Mesodermal cell (in vitro differentiated cells): Measurements from ENCODE around the gene RTN4R.

ENCODE experiments used
- H3K27ac ChIP-seq: 2 replicates; pipeline ENCODE4 v1.7.0; 2013; ENCODE audit warnings: mild to moderate bottlenecking, low read depth, low read length, moderate library complexity; ENCODE audit not compliant: severe bottlenecking
- H3K36me3 ChIP-seq: 2 replicates; pipeline ENCODE4 v1.7.1; 2013; ENCODE audit warnings: mild to moderate bottlenecking, low read length, moderate library complexity; ENCODE audit not compliant: control insufficient read depth, insufficient read depth
- H3K4me1 ChIP-seq: one replicate; pipeline ENCODE4 v1.7.1; 2013; ENCODE audit warnings: mild to moderate bottlenecking, low read length; ENCODE audit not compliant: insufficient read depth, control insufficient read depth, poor library complexity, severe bottlenecking
- H3K4me3 ChIP-seq: 2 replicates; pipeline ENCODE4 v1.7.0; 2013; ENCODE audit warnings: low read length, control low read depth, mild to moderate bottlenecking; ENCODE audit not compliant: insufficient read depth, poor library complexity, severe bottlenecking; ENCODE audit errors: extremely low read depth
- H3K9me3 ChIP-seq: 2 replicates; pipeline ENCODE4 v1.7.1; 2013; ENCODE audit warnings: mild to moderate bottlenecking, low read length, moderate library complexity; ENCODE audit not compliant: control insufficient read depth
- WGBS, 2 experiments: methylation state at CpG; one replicate each; pipeline ENCODE4 v1.1.5; 2013; ENCODE audit warnings: missing lambda C conversion rate in 2 of 2; ENCODE audit not compliant: insufficient coverage in 2 of 2; 5-methylcytosine and 5-hydroxymethylcytosine counted together

RTN4R gene

DNA sequence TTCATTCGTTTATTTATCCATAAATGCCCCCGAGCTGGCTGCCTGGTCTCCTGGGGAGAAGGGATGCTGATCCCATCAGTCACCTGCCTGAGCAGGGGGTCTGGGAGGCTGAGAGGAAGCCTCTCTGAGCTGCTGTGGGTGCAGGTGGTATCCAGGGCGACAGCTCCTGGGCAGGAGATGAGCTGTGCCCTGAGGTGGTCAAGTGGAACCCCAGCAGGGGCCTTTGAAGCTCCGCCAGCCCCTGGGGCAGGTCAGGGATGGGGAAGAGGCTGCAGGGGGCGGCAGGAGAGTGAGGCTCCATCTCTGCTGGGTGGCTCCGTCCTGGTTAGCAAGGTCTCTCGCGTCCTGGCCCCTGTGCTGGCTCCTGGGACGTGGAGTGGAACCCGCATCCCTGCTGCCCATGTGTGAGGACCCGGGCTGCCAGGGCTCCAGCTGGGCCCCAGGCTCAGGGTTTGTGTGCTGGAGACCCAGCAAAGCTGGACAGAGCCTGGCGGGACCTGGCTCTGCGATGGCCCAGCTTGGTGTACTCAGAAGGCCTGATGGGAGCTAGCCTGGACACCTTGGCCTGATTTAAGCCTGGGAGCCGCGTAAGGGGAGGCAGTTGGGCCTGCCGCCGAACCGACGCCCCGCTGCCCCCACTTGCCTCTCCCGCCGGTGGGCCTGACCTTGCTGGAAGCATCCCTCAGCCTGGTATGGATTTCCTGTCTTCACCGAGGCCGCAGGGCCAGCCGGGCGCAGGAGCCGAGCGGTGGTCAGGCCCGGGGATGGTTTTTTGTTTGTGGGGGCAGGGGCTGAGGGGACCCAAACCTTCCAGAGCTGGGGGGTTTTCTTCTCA is 44.5 kb downstream of the RTN4R start:
- peaks cover 3% of the 10 kb centered on the region for H3K9me3 ChIP-seq
- 66 to 77% methylated on average over 11 to 19 of the region's 29 CpGs for WGBS, 2 experiments
- H3K36me3 ChIP-seq, result no peaks in the 10 kb centered on the region
- no peaks in the 10 kb centered on the region for H3K4me1 ChIP-seq
- H3K4me3 ChIP-seq, result no peak overlapping the region
- no peak overlapping the region for H3K27ac ChIP-seq

DNA sequence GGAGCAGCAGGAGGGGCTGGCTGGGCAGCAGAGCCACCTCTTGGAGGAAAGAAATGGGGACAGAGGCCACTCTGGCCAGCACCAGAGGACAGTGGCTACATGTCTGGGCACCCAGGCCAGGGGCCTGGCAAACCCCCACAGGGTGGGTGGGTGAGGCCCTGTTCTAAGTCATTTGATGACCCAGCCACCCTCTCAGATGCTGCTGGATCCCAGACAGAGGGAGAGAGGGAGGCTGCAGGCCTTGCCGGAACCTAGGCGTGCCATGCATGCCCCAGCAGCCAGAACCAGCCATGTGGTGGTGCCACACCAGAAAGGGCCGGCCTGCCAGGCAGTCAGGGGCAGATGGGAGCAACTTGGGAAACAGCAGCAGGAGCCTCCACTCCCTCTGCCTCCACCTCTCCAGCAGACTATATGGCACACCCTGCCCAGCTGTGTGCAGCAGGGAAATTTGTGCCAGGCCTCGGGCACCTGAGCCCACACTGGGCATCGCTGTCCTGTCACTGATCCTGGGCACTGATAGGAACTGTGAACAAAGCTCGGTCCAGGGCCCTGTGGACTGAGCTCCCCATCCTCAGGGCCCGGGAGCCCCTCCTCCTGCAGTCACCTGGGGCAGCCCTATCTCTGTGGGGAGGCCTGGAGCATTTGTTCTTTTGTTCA is 45.2 kb downstream of the RTN4R start:
- 82% methylated on average over 6 to 7 of the region's 7 CpGs for WGBS, 2 experiments
- no peak overlapping the region for H3K27ac ChIP-seq
- no peaks in the 10 kb centered on the region for H3K36me3 ChIP-seq
- no peak overlapping the region for H3K4me3 ChIP-seq
- no peaks in the 10 kb centered on the region for H3K4me1 ChIP-seq
- H3K9me3 ChIP-seq, result peaks cover 3% of the 10 kb centered on the region

DNA sequence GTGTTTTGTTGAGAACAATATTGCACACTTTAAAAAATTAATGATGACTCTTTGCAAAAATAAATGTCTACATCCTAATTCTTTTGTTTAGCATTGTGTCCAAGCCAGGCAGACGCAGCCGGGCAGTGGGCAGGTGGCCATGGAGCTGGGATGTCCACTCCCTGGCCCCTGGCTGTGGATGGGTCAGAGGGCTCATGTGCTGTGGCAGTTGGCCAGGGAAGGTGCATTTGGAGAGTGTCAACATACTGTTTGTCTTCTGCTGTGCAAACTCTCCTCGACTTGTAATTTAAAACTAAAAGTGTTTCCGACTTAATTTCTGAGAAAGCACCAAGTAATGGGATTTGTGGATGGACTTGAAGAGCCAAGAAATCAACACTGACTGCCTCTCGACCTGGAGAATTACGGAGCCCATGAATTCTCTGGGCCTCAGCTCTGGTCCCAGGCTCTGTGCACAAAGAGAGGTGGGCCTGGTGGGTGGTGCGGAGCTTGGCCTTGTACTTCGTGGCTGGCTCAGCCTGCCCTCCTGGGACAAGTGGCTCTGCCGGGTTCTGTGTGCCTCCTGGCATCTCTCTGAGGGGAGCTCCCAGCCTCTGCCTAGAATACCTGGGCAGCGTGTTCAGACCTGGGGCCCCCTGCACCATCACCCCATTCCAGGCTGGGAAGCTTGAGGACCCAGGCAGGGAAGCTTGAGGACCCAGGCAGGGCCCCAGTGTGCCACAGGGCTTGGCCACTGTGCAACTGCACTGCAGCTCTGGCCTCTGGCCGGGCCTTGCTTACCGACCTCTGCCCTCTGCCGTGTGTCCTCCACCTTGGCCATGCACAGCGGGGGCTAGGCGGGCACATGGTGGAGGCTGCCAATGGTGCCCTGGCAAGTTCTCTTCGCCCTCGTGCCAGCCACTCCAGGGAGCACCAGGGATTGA is 46.4 kb downstream of the RTN4R start:
- Histone ChIP-seq H3K27ac (no peak overlapping the region), H3K4me3 (no peak overlapping the region), H3K4me1 (no peaks in the 10 kb centered on the region), H3K36me3 (no peaks in the 10 kb centered on the region), H3K9me3 (peaks cover 3% of the 10 kb centered on the region)
- WGBS, 2 experiments, result 90 to 95% methylated on average over 11 to 15 of the region's 17 CpGs

DNA sequence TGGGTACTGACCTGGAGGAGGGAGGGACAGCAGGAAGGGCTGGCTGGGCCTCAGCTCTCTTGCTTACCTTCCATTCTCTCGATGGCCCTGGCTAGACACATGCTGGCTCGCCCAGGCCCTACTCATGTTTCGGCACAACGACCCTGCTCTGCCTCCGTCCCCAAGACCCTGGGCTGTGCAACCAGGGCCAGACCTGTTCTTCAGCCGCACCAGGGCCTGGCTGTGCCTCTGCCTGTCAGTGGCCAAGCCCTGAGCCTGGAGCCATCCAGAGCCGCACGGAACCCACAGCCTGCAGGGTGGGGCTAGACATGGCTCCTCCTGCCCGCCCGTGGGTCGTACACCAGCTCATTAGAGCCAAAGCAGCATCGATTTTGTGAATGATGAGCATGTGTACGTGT is 47.5 kb downstream of the RTN4R start:
- Histone ChIP-seq H3K4me1 (no peaks in the 10 kb centered on the region), H3K36me3 (no peaks in the 10 kb centered on the region), H3K4me3 (no peak overlapping the region), H3K27ac (no peak overlapping the region), H3K9me3 (peaks cover 3% of the 10 kb centered on the region)
- WGBS, 2 experiments, result 86 to 89% methylated on average over 13 of the region's 13 CpGs

DNA sequence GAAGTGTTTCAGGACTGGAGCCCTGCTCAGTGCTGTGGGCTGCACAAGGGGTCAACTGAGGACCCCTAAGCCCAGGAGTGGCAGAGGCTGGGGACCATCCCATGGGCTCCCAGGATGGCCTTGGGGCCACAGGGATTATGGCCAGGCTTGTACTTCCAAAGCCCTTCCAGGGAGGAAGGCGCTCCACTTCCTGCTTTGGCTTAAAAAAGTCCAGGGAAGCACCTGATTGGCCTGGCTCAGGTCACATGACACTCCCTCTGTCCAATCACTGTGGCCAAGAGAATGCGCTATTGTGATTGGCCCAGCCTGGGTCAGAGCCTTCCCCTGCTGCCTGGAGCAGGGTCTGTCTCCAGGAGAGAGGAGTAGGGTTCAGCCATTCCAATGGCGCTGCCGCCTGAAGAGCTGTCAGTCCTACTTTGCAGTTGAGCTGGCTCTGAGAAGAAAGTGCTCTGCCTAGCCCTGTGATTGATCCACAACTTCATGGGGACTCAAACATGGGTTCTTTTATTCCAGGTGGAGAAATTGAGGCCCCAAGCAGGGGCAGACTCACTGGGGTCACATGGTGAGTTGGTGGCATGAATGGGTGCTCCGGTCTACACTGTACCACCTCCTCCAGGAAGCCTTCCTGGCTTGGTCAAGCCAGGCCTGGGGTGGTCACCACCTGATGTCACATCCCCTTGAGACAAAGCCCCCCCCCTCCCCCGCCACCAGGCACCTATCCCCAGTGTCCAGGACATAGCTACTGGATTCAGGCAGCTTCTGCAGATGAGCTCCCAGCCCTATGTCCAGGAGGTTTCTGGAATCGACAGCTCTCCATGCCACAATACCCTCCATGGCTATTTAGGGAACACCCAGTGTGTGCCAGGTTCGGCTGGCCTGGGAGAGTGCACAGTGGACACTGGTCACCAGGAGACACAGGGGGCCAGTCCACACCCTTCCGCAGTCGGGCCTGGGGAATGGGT is 48.2 kb downstream of the RTN4R start:
- no peaks in the 10 kb centered on the region for H3K4me1 ChIP-seq
- 95 to 97% methylated on average over 9 of the region's 10 CpGs for WGBS, 2 experiments

DNA sequence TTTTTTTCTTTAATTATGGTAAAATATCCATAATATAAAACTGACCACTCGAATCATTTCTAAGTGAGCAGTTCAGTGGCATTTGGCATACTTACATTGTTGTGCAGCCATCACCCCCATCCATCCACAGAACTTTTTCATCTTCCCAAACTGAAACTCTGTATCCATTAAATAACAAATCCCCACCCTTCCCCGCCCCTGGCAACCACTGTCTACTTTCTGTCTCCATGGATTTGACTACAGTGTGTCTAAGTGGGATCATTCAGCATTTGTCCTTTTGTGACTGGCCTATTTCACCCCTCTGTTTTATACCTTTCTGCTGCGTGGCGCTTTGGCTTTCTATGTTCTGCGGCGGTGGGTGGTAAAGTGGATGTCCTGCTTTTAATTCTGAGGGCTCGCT is 49.1 kb downstream of the RTN4R start:
- H3K27ac ChIP-seq, result no peak overlapping the region
- no peaks in the 10 kb centered on the region for H3K4me1 ChIP-seq
- H3K36me3 ChIP-seq, result no peaks in the 10 kb centered on the region
- WGBS, 2 experiments, result 96 to 100% methylated on average over 3 of the region's 7 CpGs
- no peak overlapping the region for H3K4me3 ChIP-seq
- H3K9me3 ChIP-seq, result no peaks in the 10 kb centered on the region

More for the DNA sequence above, 48.2 kb downstream of the RTN4R start:
- Histone ChIP-seq H3K36me3 (no peaks in the 10 kb centered on the region), H3K9me3 (peaks cover 2% of the 10 kb centered on the region), H3K27ac (no peak overlapping the region), H3K4me3 (no peak overlapping the region)

DNA sequence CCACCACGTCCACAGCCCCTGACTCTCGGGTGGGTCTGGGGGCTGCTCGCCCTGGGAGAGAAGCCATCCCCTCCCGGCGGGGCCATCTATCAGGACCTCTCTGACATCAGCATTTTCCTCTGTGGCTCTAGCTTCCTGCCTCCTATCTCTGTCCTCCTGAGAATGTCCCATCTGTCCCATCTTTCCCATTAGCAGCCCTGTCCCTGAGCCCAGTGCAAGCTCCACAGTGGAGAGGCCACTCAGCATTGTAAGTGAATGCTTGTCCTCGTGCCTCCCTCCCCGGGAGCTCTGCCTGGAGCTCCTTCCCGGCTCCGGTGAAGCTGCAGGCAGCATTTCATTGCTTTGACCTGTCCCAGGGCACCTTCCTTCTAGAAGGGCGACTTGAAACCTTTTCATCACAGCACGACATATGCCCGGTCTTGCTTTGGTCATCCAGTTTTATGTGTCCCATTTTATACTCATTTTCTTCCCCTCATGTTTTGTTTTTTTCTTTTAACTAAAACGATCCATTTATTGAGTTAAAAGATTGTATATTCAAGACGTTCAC is 49.7 kb downstream of the RTN4R start:
- Histone ChIP-seq H3K4me1 (no peaks in the 10 kb centered on the region), H3K9me3 (no peaks in the 10 kb centered on the region), H3K36me3 (no peaks in the 10 kb centered on the region), H3K27ac (no peak overlapping the region), H3K4me3 (no peak overlapping the region)
- 80 to 83% methylated on average over 9 to 12 of the region's 14 CpGs for WGBS, 2 experiments

DNA sequence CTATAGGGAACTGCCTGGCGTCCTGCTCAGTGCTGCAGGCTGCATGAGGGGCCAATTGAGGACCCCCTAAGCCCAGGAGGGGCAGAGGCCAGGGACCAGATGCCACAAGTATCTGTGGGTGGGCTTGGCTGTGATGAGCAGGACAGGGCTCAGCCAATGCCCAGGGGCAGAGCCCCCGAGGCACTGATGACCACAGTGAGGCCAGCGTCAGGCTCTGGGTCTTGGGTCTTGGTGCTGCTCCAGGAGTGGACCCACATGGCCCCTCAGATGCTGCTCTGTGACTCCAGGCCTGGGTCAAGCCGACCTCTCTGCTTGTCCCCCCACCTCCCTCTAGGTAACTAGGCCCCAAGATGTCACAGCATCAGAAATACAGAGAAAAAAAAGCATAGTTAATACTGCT is 50.6 kb downstream of the RTN4R start:
- 82 to 83% methylated on average over 2 to 4 of the region's 4 CpGs for WGBS, 2 experiments
- H3K9me3 ChIP-seq, result no peaks in the 10 kb centered on the region
- H3K4me1 ChIP-seq, result no peaks in the 10 kb centered on the region
- H3K4me3 ChIP-seq, result no peak overlapping the region
- H3K27ac ChIP-seq, result no peak overlapping the region
- no peaks in the 10 kb centered on the region for H3K36me3 ChIP-seq

DNA sequence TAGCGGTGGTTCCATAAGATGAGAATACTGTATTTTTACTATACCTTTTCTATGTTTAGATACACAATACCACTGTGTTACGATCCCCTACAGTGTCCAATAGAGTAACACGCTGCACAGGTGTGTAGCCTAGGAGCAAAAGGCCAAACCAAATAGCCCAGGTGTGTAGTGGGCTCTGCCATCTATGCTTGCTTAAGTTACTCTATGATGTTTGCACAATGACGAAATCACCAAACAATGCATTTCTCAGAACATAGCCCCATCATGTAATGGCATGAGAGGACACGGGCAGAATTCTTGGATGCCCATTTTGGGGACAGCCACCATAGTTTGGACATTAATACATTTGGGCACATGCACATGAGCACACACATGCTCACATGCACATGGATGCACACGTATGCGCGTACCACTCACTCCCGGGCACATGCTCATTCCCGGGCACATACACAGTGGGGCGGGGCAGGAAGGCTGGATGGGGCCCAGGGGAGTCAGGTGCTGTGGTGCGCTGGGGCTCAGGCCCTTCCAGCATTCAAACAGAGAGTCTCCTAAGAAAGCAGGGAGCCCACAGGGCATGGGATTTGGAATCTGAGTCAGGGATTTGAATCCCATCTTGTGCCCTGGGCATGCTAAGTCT is 51.1 kb downstream of the RTN4R start:
- 91 to 98% methylated on average over 11 of the region's 12 CpGs for WGBS, 2 experiments
- no peaks in the 10 kb centered on the region for H3K4me1 ChIP-seq
- H3K4me3 ChIP-seq, result no peak overlapping the region
- H3K9me3 ChIP-seq, result no peaks in the 10 kb centered on the region
- H3K36me3 ChIP-seq, result no peaks in the 10 kb centered on the region
- H3K27ac ChIP-seq, result no peak overlapping the region
